Measurements from ENCODE around the gene RPH3AL.
"Not testable (repeated sequence)": the region's sequence is repeated elsewhere in the genome, so short reads cannot be mapped to it uniquely, and the experiment has no call there.

The RPH3AL gene

DNA sequence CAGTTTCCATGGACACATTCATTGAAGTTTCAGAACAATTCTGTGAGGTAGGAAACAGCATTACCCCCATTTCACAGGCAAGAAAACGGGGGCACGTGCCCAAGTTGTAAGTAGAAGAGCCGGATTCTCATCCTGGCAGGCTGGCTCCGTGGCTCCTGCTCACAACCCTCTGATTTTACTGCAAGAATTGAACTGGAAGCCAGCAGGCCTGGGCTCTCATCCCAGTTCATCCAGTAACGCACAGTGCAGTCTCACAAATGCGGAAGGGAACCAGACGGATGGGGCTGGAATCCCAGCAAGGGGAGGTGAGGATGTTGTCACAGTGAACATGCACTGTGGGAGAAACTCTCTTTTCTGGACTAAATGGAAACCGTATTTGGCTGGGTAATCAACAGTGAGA, 130.4 kb downstream of the RPH3AL start:
- TF ChIP-seq, protein P1, sequence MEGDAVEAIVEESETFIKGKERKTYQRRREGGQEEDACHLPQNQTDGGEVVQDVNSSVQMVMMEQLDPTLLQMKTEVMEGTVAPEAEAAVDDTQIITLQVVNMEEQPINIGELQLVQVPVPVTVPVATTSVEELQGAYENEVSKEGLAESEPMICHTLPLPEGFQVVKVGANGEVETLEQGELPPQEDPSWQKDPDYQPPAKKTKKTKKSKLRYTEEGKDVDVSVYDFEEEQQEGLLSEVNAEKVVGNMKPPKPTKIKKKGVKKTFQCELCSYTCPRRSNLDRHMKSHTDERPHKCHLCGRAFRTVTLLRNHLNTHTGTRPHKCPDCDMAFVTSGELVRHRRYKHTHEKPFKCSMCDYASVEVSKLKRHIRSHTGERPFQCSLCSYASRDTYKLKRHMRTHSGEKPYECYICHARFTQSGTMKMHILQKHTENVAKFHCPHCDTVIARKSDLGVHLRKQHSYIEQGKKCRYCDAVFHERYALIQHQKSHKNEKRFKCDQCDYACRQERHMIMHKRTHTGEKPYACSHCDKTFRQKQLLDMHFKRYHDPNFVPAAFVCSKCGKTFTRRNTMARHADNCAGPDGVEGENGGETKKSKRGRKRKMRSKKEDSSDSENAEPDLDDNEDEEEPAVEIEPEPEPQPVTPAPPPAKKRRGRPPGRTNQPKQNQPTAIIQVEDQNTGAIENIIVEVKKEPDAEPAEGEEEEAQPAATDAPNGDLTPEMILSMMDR (IDR thresholded peaks at IDR 0.05; ENCODE audit: control insufficient read depth, extremely low read depth, insufficient read depth) = no peak
- peak; percentile 33 for DNase-seq (ENCODE audit: low read depth)
- no peak overlapping the region for H3K4me3 ChIP-seq (ENCODE audit: low read depth, low read length)

DNA sequence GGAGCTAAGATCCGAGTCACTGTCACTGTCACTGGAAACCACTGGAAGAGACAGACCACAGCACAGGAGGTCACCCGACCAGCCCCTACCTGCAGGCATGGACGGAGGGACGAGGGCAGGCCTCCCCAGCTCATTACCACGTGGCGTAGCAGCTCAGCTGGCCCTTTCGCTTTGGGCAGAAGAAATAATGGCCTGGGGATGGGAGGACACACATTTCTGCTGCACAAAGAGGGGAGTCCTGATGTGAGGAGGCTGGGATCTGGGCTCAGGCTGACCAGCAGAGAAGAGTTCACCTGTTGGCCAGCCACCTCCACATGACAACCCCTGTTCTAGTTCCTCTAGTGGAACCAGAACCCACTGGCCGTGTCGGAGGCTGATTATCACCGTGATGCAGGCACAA, 132.9 kb downstream of the RPH3AL start:
- no peak overlapping the region for H3K4me3 ChIP-seq (ENCODE audit: low read depth, low read length)
- no peak for DNase-seq (ENCODE audit: low read depth)
- TF ChIP-seq, protein P1 (IDR thresholded peaks at IDR 0.05; ENCODE audit: control insufficient read depth, extremely low read depth, insufficient read depth) = no peak

DNA sequence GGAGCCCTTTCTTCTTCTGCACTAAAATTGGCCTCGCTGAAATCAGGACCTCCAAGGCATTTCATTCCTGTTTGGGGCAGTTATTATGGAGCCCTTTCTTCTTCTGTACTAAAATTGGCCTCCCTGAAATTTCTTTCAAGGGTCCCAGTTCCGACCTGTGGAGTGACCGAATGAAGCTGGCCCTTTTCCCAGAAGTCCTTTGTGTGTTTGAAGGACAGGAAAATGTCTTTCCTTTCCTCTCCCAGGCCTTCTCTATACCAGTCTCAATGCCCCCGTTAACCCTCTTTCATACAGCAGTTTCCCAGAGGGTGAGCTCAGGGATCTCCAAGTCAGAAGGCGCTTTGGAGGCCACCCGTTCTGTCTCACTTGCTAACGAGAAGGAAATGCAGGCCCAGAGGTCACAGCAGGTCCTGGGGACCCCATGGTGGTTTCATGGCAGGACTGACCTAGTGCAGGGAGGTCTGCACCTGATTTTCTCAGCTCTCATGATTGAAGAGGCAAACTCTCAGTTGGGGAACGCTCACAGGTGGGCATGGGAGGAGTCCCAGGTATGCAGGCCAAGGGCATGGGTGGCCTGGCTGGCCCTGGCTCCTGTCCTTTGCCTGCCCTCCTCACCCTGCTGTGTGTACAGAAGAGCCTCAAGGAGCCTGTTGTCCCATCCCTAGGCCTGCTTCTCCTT, 134.0 kb downstream of the RPH3AL start:
- no peak for DNase-seq (ENCODE audit: low read depth)
- TF ChIP-seq, protein P1 (IDR thresholded peaks at IDR 0.05; ENCODE audit: control insufficient read depth, extremely low read depth, insufficient read depth) = no peak
- H3K4me3 ChIP-seq (ENCODE audit: low read depth, low read length) = no peak overlapping the region

DNA sequence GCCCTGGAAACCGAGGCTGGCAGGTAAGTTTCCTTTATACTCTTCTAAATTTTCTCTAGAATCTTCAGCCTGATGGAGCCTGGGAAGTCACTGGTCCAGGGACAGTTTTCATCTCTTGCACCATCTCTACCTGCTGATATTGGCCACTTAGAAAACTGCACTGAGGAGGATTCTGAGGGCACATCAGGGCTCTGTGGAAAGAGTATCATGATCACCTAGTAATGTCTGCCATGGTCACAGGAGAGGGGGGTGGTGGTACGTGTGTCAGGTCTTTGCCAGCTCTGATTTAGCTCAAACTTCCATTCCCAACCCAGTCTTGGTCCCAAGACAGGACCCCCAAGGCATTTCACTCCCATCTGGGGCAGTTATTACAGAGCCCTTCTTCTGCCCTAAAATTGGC, 136.0 kb downstream of the RPH3AL start:
- no peak for DNase-seq (ENCODE audit: low read depth)
- TF ChIP-seq, protein P1 (IDR thresholded peaks at IDR 0.05; ENCODE audit: control insufficient read depth, extremely low read depth, insufficient read depth) = no peak
- no peak overlapping the region for H3K4me3 ChIP-seq (ENCODE audit: low read depth, low read length)

DNA sequence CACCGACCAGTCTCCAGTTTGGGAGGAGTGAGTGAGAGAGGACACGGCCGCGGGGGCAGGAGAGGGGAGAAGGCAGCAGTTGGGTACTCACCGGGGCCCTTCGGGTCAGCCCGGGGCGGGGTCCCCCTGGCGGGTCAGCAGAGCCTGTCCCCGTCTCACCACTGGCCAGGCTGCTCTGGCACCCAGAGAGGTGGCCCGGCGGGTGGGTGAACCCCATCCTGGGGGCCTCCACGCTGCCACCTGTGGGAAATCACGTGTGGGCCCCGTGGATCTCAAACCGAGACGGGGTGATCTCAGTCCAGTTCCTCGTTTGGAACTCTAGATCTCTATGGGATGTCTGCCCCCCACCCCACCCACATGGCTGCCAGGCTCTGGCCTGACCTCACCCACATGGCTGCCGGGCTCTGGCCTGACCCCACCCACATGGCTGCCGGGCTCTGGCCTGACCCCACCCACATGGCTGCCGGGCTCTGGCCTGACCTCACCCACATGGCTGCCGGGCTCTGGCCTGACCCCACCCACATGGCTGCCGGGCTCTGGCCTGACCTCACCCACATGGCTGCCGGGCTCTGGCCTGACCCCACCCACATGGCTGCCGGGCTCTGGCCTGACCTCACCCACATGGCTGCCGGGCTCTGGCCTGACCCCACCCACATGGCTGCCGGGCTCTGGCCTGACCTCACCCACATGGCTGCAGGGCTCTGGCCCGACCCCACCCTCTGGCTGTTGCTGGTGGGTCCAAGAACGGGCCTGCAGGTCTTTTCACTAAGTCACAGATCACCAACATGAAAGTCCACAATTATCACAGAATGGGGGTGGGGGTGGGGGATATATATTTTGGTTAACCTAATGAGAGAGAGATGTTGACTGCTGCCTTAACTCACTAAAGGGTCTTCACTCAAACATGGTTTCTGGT, 136.8 kb downstream of the RPH3AL start:
- not testable (repeated sequence) for DNase-seq (ENCODE audit: low read depth); H3K4me3 ChIP-seq (ENCODE audit: low read depth, low read length)

DNA sequence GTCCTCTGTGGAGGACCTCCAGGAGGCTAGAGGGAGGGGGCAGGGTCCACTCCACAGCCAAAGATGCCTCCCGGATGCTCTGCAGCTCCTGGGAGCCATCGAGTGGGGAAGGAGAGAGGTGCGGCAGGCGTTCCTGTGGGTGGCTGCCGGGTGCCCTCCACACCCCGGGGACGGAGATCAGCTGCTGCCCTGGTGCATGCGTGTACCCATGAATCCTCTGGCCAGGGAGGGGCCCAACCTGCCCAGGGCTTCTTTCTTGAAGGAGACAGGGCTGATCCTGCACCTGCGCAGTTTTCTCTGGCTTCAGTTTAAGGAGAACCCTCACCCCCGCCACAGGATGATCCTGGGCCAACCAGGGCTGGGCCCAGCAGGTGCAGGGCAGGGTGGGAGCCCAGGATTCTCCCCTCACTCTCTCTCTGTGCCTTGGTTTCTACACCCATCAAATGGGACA, 137.7 kb downstream of the RPH3AL start:
- TF ChIP-seq, protein P1 (IDR thresholded peaks at IDR 0.05; ENCODE audit: control insufficient read depth, extremely low read depth, insufficient read depth) = no peak
- no peak for DNase-seq (ENCODE audit: low read depth)
- H3K4me3 ChIP-seq (ENCODE audit: low read depth, low read length) = no peak overlapping the region

DNA sequence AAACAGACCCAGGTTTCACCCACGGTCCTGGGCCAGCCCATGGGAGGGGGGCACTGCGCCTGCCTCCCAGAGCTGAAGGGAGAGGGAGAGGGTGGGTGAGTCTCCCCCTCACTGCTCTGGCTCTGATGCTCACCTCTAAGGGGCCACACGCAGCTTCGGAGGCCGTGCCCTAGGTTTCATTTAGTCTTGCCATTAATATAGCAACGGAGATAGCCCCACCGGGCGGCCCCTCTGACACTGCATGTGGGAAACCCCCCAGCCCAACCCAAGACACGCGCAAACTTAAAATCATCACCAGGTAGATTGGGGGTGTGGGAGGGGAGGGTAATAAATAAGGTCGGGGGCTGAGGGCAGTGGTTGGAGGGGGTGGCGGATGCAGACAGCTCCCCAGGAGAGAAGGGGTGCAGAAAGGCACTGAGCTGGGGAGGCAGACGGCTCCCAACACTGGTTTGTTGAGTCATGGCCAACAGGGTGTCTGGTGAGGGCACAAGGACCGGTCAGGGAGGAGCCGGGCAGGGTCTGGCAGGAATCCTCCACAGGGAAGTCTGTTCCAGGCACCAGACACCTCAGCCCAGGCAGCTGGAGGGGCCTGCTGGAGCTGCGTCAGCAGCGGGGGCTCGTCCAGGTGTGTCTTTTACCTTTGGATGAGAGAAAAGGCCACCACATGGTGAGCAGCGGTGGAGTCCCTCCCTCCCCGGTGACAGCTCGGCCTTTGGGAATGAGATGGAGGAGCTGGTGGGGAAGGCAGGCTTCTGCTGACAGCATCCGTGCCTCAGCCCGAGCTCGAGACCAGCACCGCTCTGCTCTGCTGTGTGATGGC, 139.1 kb downstream of the RPH3AL start:
- H3K4me3 ChIP-seq (ENCODE audit: low read depth, low read length) = no peak overlapping the region
- DNase-seq (ENCODE audit: low read depth) = no peak
- TF ChIP-seq, protein P1 (IDR thresholded peaks at IDR 0.05; ENCODE audit: control insufficient read depth, extremely low read depth, insufficient read depth) = no peak
